Measurements from ENCODE around the gene CCDC124.

DNA sequence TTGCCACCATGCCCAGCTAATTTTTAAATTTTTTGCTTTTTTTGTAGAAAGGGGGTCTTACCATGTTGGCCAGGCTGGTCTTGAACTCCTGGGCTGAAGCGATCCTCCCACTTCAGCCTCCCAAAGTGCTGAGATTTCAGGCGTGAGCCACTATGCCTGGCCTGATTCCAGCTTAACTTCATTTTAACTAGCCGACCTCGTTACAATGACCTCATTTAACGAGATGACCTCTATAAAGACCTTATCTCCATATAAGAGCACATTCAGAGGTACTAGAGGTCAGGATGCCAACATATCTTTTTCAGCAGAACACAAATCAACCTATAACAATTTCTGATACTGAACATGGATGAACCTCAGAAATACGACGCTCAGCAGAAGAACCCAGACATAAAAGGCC lies 44.7 kb downstream of the CCDC124 start:
- TF ChIP-seq, protein P1, sequence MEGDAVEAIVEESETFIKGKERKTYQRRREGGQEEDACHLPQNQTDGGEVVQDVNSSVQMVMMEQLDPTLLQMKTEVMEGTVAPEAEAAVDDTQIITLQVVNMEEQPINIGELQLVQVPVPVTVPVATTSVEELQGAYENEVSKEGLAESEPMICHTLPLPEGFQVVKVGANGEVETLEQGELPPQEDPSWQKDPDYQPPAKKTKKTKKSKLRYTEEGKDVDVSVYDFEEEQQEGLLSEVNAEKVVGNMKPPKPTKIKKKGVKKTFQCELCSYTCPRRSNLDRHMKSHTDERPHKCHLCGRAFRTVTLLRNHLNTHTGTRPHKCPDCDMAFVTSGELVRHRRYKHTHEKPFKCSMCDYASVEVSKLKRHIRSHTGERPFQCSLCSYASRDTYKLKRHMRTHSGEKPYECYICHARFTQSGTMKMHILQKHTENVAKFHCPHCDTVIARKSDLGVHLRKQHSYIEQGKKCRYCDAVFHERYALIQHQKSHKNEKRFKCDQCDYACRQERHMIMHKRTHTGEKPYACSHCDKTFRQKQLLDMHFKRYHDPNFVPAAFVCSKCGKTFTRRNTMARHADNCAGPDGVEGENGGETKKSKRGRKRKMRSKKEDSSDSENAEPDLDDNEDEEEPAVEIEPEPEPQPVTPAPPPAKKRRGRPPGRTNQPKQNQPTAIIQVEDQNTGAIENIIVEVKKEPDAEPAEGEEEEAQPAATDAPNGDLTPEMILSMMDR (conservative IDR thresholded peaks at IDR 0.05; ENCODE audit: low read depth, low read length): no peak
- TF ChIP-seq POLR2A (IDR thresholded peaks at IDR 0.05; ENCODE audit: low read depth, low read length) (no peak), NFE2L2 (IDR thresholded peaks at IDR 0.05; ENCODE audit: low read depth, low read length) (no peak), FOS (IDR thresholded peaks at IDR 0.05; ENCODE audit: low read depth, low read length) (no peak), RFX5 (IDR thresholded peaks at IDR 0.05; ENCODE audit: low read depth, low read length) (no peak), RAD21 (IDR thresholded peaks at IDR 0.05; ENCODE audit: low read length) (no peak), MAZ (IDR thresholded peaks at IDR 0.05; ENCODE audit: borderline replicate concordance, low read depth, low read length) (no peak)
- TF ChIP-seq, protein P2, sequence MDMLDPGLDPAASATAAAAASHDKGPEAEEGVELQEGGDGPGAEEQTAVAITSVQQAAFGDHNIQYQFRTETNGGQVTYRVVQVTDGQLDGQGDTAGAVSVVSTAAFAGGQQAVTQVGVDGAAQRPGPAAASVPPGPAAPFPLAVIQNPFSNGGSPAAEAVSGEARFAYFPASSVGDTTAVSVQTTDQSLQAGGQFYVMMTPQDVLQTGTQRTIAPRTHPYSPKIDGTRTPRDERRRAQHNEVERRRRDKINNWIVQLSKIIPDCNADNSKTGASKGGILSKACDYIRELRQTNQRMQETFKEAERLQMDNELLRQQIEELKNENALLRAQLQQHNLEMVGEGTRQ (IDR thresholded peaks at IDR 0.05; ENCODE audit: low read depth, low read length): no peak

Measured in IMR-90 (cell line).